Activated gamma-delta T cell treated with Interleukin-2 at 50 U/mL for 16 hours (primary cell): ENCODE data around the gene ENTREP3.
A peak's percentile ranks its signal among the peaks of the same experiment; 100 is the strongest.
"Not testable (repeated sequence)": the region's sequence is repeated elsewhere in the genome, so short reads cannot be mapped to it uniquely, and the experiment has no call there.

Experiments
- DNase-seq: peaks from one replicate; pipeline ENCODE4 v3.0.0-alpha.2; 2020

ENTREP3 gene

DNA sequence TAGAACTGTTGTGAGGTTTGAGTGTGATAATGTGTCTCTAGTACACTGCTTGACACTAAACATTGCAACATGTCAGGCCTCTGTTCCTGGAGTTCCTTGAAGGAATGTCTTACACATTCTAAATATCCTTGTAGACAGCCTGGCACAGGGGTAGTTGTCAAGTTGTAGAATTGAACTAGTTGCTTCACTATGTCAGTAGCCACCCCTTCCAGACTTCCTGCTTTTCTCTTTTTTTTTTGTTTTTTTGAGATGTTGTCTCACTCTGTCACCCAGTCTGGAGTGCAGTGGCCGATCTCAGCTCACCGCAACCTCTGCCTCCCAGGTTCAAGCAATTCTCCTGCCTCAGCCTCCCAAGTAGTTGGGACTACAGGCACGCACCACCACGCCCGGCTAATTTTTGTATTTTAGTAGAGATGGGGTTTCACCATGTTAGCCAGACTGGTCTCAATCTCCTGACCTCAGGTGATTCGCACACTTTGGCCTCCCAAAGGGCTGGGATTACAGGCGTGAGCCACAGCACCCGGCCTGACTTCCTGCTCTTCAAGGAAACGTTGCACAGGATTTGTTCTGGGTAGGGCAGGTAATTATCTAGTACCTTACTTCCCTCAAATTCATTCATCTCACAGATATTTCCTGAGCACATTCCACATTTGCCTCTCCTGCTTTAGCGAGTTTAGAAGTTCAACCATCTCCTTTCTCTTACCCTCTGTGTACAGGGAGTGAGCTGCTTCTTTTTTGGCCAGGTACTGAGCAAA, 34.9 kb downstream of the ENTREP3 start:
- DNase-seq = not testable (repeated sequence)

DNA sequence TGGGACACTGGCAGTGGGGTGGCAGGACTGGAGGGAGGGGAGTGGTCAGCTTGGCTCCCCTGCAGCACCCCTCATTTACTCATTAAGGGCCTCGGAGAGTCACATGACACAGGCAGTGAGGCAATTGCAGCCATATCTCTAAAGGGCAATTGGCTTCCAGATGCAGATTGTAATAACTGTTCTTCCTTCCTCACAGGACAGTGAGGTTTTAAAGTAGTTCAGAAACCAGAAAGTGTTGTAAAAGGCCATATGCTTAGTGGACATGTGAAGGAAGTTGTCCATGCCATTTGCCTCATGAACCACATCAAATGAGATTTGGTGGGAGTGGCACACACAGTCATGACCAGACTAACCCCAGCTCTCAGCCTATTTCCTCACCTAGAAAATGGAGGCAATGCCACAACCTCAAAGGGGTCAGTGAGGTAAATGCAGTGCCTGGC, 35.7 kb downstream of the ENTREP3 start:
- no peak for DNase-seq

DNA sequence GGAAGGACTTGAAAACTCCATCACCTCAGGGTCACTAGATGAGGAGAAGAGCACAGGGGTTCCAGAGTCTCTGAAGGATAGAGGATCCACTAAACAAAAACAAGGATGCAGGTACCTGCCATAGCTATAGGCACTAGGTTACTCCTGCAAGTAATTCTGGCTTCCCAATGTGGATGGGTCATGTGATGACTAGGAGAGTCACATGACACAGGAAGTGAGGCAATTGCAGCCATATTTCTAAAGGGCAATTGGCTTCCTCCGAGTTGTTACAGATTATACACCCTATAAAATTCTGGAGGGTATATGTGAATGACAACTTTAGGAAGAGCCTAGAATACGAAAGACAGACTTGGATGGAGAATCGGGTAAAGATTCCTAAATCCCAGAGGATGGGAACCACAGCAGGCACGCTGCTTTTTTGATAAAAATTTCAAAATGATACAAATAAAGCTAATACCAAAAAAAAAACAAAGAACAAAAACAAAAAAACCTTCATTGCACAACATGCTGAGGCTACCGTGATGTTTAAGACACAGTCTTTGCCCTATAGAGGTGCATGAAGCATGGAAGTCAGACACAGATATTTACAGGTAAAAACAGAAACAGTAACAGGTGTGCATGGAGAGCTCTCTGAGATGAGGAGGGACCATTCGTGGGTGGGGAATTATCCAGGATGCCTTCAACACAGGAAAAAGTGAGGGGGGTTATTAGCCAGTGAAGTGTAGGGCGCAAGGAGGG, 36.3 kb downstream of the ENTREP3 start:
- no peak for DNase-seq

DNA sequence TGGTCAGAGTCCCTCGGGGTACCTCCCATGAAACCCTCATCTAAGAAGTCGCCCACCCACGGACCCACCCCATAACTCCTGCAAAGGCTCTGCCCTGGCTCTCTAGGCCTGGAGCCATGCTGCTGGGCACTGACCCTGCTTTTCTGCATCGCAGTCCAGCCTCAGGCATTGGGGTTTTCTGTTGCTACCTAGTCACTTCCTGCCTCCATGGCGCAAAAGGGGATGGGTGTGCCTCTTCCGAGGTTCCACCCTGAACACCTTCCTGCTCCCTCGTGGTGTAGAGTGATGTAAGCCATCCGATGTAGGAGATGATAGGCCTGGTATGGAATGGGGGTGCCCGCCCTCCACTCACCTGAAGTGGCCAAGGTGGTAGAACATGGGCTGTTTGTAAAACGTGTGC, 40.6 kb downstream of the ENTREP3 start:
- DNase-seq = not testable (repeated sequence)

GRCh38 chr1:155212051-155212440, 43.2 kb downstream of the ENTREP3 start:
- not testable (repeated sequence) for DNase-seq

GRCh38 chr1:155211381-155212050, 43.8 kb downstream of the ENTREP3 start:
- not testable (repeated sequence) for DNase-seq

DNA sequence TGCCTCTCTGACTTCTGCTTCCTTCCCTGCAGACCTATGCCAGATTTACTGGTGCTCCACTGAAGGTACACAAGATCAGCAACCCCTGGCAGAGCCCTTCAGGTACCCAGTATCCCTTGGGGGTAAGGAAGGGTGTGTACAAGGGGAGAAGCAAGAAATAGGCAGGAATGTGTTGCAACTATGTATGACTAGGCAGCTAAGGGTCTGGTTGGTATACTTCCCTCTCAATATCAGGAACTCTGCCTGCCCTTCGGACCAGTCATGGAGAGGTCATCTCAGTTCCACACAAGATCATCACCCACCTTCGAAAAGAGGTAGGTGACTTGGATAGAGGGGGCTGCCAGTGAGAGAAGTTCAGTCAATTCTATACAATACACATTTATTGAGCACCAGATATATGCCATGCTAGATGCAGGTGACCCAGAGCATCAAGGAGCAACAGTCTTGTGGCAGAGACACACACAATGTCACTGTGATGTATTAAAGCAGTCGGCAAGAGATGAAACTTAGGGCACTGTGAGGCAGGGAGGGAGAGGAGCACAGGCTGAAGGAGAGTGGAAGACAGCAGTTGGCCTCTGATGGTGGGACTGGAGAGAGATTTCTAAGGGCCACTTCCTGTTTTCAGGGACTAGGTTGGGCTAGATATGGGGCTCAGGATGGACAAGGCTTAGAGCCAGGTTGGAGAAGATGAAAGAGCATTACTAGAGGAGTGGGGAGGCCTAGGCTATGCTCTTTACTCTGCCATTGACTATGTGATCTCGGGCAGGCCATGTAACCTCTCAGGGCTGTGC, 44.8 kb downstream of the ENTREP3 start:
- DNase-seq = no peak

GRCh38 chr1:155209312-155209721, 46.0 kb downstream of the ENTREP3 start:
- no peak for DNase-seq

GRCh38 chr1:155208541-155209311, 46.6 kb downstream of the ENTREP3 start, which contains the start of gene MTX1:
MTX1 (plus strand) TSS chr1:155208695; CDS start chr1:155208805, 110 bp downstream.
- DNase-seq = peak; percentile 84

- DNase-seq = no peak
Observed at GRCh38 chr1:155207806-155208540, 47.3 kb downstream of the ENTREP3 start, which contains the start of gene THBS3. THBS3 (minus strand) TSS chr1:155207897; CDS start chr1:155207876, 21 bp downstream.

- DNase-seq = peak; percentile 93
Observed at GRCh38 chr1:155206891-155207805, 48.1 kb downstream of the ENTREP3 start.

DNA sequence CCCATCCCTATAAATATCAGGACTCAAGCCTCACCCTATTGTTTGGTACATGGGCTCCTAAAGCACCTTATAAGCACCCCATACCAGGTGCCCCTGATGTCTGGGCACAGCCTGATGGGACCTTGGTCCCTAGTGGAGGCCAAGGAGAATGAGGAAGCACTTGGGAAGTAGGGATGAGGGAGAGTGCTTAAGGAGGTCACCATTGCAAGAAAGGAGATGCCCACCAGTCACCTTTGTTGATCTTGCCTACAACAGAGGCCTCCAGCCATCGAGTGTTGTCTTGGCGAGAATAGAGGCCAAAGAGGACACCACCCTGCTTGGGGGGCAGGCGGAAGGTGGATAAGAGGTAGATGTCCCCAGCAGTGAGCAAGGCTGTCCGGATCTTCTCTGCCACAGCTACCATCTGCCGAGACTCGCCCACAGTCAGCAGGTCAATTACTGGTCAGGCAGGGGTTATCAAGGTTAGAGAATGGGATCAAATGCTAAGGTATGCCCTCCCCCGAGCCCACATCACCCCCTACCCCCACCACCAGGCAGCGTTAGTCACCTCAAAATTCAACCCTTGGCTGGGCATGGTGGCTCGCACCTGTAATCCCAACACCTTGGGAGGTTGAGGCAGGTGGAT, 49.2 kb downstream of the ENTREP3 start:
- DNase-seq = no peak

GRCh38 chr1:155205035-155205434, 50.2 kb downstream of the ENTREP3 start:
- no peak for DNase-seq

- DNase-seq = no peak
Observed at GRCh38 chr1:155202731-155203515, 52.4 kb downstream of the ENTREP3 start.

- DNase-seq = no peak
Observed at GRCh38 chr1:155202198-155202597, 53.1 kb downstream of the ENTREP3 start.

DNA sequence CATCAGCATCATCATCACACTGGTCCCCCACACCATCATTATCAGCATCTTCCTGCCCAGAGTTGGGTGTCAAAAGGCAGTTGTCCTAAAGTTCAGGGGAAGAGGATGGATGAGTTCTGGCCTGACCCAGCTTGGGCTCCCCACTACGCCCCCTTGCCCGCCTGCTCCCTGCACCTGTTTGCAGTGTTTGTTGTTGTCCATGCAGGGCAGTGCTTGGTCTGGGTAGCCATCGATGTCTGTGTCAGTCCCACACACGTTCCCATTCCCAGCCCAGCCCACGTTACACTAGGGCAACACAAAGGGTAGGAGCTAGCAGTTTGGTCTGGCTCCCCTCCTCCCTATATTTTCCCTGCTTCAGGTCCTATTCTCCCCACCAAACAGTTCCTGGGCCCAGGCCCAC, 54.4 kb downstream of the ENTREP3 start:
- no peak for DNase-seq

DNA sequence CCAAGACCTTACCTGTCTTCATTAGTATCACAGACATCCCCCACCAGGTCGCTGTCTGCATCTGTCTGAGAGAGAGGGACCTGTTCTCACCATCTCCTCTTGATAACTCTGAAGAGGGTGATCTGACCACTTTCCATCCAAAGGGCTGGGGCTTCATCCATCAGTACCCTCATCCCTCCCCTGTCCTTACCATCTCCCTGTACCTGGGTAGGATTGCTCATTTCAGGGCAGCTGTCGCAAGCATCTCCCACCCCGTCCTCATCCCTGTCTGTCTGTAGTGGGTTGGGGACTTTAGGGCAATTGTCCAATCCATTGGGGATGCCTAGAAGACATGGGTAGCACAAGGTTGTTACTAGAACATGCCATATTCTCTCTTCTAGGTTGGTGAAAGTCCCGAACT, 55.5 kb downstream of the ENTREP3 start:
- DNase-seq = no peak

GRCh38 chr1:155198547-155198906, 56.8 kb downstream of the ENTREP3 start:
- DNase-seq = no peak
